ENCODE results near the gene TBCD.

TBCD gene

DNA sequence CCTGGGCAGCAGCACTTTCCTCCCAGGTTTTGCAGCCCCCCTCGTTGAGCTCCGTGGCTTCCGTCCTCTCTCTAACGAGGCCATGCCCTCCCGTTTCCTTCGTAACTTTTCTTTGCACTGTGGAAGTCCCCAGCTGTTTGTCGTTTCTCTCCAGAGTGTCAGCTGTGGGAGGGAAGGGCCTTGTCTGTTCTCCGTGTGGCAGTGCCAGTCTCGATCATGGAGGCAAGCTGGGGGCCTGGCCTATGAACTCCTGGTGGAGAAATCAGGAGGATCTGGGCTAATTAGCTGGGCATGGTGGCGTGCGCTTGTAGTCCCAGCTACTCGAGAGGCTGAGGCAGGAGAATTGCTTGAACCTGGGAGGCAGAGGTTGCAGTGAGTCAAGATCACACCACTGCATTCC is 28.3 kb downstream of the TBCD start:
- H3K27ac ChIP-seq (ENCODE audit: low read length) = no peak overlapping the region
- no peaks in the 10 kb centered on the region for H3K9me3 ChIP-seq (ENCODE audit: insufficient read depth, low read length)
- TF ChIP-seq, protein P1, sequence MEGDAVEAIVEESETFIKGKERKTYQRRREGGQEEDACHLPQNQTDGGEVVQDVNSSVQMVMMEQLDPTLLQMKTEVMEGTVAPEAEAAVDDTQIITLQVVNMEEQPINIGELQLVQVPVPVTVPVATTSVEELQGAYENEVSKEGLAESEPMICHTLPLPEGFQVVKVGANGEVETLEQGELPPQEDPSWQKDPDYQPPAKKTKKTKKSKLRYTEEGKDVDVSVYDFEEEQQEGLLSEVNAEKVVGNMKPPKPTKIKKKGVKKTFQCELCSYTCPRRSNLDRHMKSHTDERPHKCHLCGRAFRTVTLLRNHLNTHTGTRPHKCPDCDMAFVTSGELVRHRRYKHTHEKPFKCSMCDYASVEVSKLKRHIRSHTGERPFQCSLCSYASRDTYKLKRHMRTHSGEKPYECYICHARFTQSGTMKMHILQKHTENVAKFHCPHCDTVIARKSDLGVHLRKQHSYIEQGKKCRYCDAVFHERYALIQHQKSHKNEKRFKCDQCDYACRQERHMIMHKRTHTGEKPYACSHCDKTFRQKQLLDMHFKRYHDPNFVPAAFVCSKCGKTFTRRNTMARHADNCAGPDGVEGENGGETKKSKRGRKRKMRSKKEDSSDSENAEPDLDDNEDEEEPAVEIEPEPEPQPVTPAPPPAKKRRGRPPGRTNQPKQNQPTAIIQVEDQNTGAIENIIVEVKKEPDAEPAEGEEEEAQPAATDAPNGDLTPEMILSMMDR (IDR thresholded peaks at IDR 0.05; ENCODE audit: low read depth, low read length) = no peak
- TF ChIP-seq EZH2phosphoT487 (IDR thresholded peaks at IDR 0.05; ENCODE audit: low read depth) = no peak
- no peak overlapping the region for H3K4me2 ChIP-seq (ENCODE audit: low read length)
- peaks cover 3% of the 10 kb centered on the region; the same call in 1 of the 2 replicates for H3K4me1 ChIP-seq (ENCODE audit: low read length)
- no peak overlapping the region for H3K9ac ChIP-seq (ENCODE audit: low read length)
- no peak overlapping the region for H2AFZ ChIP-seq (ENCODE audit: low read depth, low read length)
- H3K27me3 ChIP-seq (ENCODE audit: low read depth, low read length) = no peaks in the 10 kb centered on the region
- H3K36me3 ChIP-seq (replicated peaks; ENCODE audit: low read depth, low read length) = peaks cover 17% of the 10 kb centered on the region
- peaks cover 4% of the 10 kb centered on the region; the same call in 1 of the 2 replicates for H4K20me1 ChIP-seq (ENCODE audit: insufficient read depth, low read length)
- H3K4me3 ChIP-seq (ENCODE audit: low read length) = no peak overlapping the region
- H3K79me2 ChIP-seq (ENCODE audit: low read length) = no peaks in the 10 kb centered on the region

DNA sequence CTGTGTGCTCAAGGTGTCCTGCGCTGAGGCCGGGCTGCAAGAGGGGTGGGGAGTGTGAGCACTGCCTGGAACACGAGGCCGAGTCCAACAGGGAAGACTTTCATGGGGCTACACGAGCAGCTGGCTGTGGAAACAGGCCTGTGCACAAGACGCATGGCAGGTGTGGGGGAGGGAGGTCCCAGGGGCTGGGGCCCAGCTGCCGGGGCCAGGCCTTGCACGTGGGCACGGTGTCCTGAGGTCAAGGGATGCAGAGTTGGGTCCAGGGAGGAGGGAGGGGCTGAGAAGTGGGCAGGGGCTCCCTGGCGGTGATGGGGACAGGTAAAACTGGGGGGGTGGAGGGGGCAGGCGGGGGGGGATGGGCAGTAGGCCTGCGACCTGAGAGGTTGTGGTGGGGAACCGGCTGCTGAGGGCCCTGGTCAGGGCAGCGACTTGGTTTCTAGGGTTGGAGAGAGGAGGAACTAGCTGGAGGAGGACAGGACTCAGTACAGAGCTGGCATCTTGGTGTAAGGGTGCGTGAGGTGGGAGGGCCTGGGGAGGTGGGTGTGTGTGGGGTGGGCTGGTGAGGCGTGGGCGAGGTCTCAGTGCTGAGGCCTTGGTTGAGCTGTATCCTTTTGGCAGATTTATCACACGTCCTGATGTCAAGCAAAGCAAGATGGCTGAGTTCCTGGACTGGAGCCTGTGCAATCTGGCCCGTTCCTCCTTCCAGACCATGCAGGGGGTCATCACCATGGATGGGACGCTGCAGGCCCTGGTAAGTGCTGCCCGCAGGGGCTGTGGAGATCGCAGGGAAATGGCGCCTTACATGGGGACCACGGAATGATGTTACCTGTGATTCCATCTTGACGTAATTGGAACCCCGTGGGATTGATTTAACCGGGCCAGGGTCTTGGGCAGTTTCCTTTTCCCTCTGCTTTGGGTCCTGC is 29.4 kb downstream of the TBCD start:
- no peak overlapping the region for H3K9ac ChIP-seq (ENCODE audit: low read length)
- no peak overlapping the region for H3K4me3 ChIP-seq (ENCODE audit: low read length)
- H3K27me3 ChIP-seq (ENCODE audit: low read depth, low read length) = no peaks in the 10 kb centered on the region
- H3K4me1 ChIP-seq (ENCODE audit: low read length) = peaks cover 3% of the 10 kb centered on the region; the same call in 1 of the 2 replicates
- H3K79me2 ChIP-seq (ENCODE audit: low read length) = no peaks in the 10 kb centered on the region
- H4K20me1 ChIP-seq (ENCODE audit: insufficient read depth, low read length) = peaks cover 6% of the 10 kb centered on the region; the same call in 1 of the 2 replicates
- H3K36me3 ChIP-seq (replicated peaks; ENCODE audit: low read depth, low read length) = peaks cover 15% of the 10 kb centered on the region
- H3K4me2 ChIP-seq (ENCODE audit: low read length) = no peak overlapping the region
- H3K27ac ChIP-seq (ENCODE audit: low read length) = no peak overlapping the region
- H3K9me3 ChIP-seq (ENCODE audit: insufficient read depth, low read length) = no peaks in the 10 kb centered on the region
- no peak overlapping the region for H2AFZ ChIP-seq (ENCODE audit: low read depth, low read length)
- no peak for TF ChIP-seq EZH2phosphoT487 (IDR thresholded peaks at IDR 0.05; ENCODE audit: low read depth)
- TF ChIP-seq, protein P1 (IDR thresholded peaks at IDR 0.05; ENCODE audit: low read depth, low read length) = no peak

DNA sequence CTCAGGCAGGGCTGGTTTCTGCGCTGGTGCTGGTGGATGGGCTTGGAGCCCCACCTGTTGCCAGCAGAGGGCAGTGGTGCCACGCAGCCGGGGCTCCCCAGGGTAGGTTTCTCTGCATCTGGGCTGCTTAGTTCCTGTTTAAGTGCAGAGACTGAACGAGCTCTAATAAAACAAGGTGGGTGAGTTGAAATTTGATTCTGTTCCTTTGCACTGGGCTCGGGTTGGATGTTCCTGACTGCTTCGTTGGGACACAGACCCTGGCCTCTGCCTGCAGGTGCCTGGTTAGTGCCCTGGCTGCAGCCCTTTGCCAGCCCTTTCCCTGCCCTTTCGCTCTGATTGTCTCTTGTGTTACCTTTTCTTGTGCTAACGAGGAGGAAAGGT is 30.0 kb downstream of the TBCD start:
- peaks cover 3% of the 10 kb centered on the region; the same call in 1 of the 2 replicates for H3K4me1 ChIP-seq (ENCODE audit: low read length)
- H3K79me2 ChIP-seq (ENCODE audit: low read length) = no peaks in the 10 kb centered on the region
- peaks cover 7% of the 10 kb centered on the region; the same call in 1 of the 2 replicates for H4K20me1 ChIP-seq (ENCODE audit: insufficient read depth, low read length)
- TF ChIP-seq, protein P1 (IDR thresholded peaks at IDR 0.05; ENCODE audit: low read depth, low read length) = peak; percentile 98
- TF ChIP-seq EZH2phosphoT487 (IDR thresholded peaks at IDR 0.05; ENCODE audit: low read depth) = no peak
- H3K4me3 ChIP-seq (ENCODE audit: low read length) = no peak overlapping the region
- H3K36me3 ChIP-seq (replicated peaks; ENCODE audit: low read depth, low read length) = peaks cover 9% of the 10 kb centered on the region
- H3K9me3 ChIP-seq (ENCODE audit: insufficient read depth, low read length) = no peaks in the 10 kb centered on the region
- H3K9ac ChIP-seq (ENCODE audit: low read length) = no peak overlapping the region
- no peaks in the 10 kb centered on the region for H3K27me3 ChIP-seq (ENCODE audit: low read depth, low read length)
- no peak overlapping the region for H3K27ac ChIP-seq (ENCODE audit: low read length)
- H2AFZ ChIP-seq (ENCODE audit: low read depth, low read length) = no peak overlapping the region
- H3K4me2 ChIP-seq (ENCODE audit: low read length) = no peak overlapping the region

DNA sequence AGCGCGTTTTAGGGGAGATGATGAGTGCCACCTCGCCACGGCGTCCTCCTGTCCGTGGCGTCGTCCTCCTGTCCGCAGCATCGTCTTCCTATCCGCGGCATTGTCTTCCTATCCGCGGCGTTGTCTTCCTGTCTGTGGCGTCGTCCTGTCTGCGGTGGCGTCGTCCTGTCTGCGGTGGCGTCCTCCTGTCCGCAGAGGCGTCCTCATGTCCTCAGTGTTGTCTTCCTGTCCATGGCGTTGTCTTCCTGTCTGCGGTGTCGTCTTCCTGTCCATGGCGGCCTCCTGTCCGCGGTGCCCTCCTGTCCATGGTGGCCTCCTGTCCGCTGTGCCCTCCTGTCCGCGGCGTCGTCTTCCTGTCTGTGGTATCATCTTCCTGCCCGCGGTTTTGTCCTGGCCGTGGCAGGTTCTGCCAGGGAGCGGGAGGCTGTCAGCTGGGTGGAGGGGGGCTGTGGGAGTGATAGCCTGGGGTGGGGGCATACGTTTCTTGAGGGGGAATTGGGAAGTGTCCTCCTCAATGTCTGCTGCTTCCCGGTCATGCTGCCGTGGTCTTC is 30.9 kb downstream of the TBCD start:
- no peak for TF ChIP-seq EZH2phosphoT487 (IDR thresholded peaks at IDR 0.05; ENCODE audit: low read depth)
- TF ChIP-seq, protein P1 (IDR thresholded peaks at IDR 0.05; ENCODE audit: low read depth, low read length) = no peak
- H4K20me1 ChIP-seq (ENCODE audit: insufficient read depth, low read length) = peaks cover 7% of the 10 kb centered on the region; the same call in 1 of the 2 replicates
- H3K9ac ChIP-seq (ENCODE audit: low read length) = no peak overlapping the region
- no peaks in the 10 kb centered on the region for H3K79me2 ChIP-seq (ENCODE audit: low read length)
- H3K9me3 ChIP-seq (ENCODE audit: insufficient read depth, low read length) = no peaks in the 10 kb centered on the region
- H3K4me3 ChIP-seq (ENCODE audit: low read length) = no peak overlapping the region
- no peak overlapping the region for H3K27ac ChIP-seq (ENCODE audit: low read length)
- H3K27me3 ChIP-seq (ENCODE audit: low read depth, low read length) = no peaks in the 10 kb centered on the region
- no peak overlapping the region for H2AFZ ChIP-seq (ENCODE audit: low read depth, low read length)
- H3K4me2 ChIP-seq (ENCODE audit: low read length) = no peak overlapping the region
- peaks cover 3% of the 10 kb centered on the region; the same call in 1 of the 2 replicates for H3K4me1 ChIP-seq (ENCODE audit: low read length)
- H3K36me3 ChIP-seq (replicated peaks; ENCODE audit: low read depth, low read length) = peaks cover 9% of the 10 kb centered on the region

Measured in OCI-LY3 (cell line).